Endothelial cell of umbilical vein (primary cell): ENCODE results near the gene SSUH2. TPM values are rescaled to one million over a fixed set of nuclear protein-coding genes. Genes with fewer than 3 reads are reported as not detected.

Source experiments
- BruUV-seq: library from RNA; stranded (reverse); fragments of 400-500 nt; replicated peaks from 2 replicates; lab custom pipeline; 2021; lab: Mats Ljungman, UMichigan
- CTCF ChIA-PET: fragments of 300-600, 350-600 bp; sonication (Branson Sonifier 250); formaldehyde crosslinking; loops from one replicate; lab custom pipeline; 2021; ENCODE audit warnings: antibody characterized with exemption, inconsistent platforms; lab: Charles Lee
- POLR2A ChIA-PET: fragments of 300-600, 350-600 bp; sonication (Branson Sonifier 250); formaldehyde crosslinking; loops from one replicate; lab custom pipeline; 2021; ENCODE audit warnings: antibody characterized with exemption, inconsistent platforms; lab: Charles Lee
- DNase-seq: peaks from one replicate; pipeline ENCODE4 v3.0.0-alpha.2; 2011; ENCODE audit warnings: low read depth, low spot score
- FAIRE-seq: peaks from 2 replicates; lab custom pipeline; 2011; peaks lifted over from hg19 to GRCh38; lab: Jason Lieb, UNC
- H2AFZ ChIP-seq: 2 replicates; pipeline ENCODE4 v1.6.0; 2012; ENCODE audit warnings: low read depth, low read length, control low read depth, inconsistent platforms
- H3K27ac ChIP-seq: 2 replicates; pipeline ENCODE4 v1.5.1; 2011; ENCODE audit warnings: low read depth, mild to moderate bottlenecking, control low read depth, low read length, moderate library complexity; ENCODE audit not compliant: insufficient read depth
- H3K27me3 ChIP-seq, 2 experiments: 2 replicates each; pipeline versions ENCODE4 v1.6.0 to v1.6.1; 2011; ENCODE audit warnings: low read length in 2 of 2, mixed read lengths in 1 of 2; ENCODE audit not compliant: control insufficient read depth in 2 of 2, insufficient read depth in 2 of 2
- H3K36me3 ChIP-seq, 2 experiments: 2 replicates in 1 of 2; 3 replicates in 1 of 2; pipeline ENCODE4 v1.5.1; 2011; ENCODE audit warnings: low read length in 2 of 2, mild to moderate bottlenecking in 1 of 2, moderate library complexity in 1 of 2; ENCODE audit not compliant: control insufficient read depth in 2 of 2, insufficient read depth in 2 of 2; ENCODE audit errors: extremely low read depth in 1 of 2
- H3K4me1 ChIP-seq: 3 replicates; pipeline ENCODE4 v1.5.1; 2011; ENCODE audit warnings: mild to moderate bottlenecking, low read length; ENCODE audit not compliant: control insufficient read depth, insufficient read depth; ENCODE audit errors: extremely low read depth
- H3K4me2 ChIP-seq: 2 replicates; pipeline ENCODE4 v1.6.1; 2011; ENCODE audit warnings: low read length, control low read depth, mixed read lengths; ENCODE audit not compliant: insufficient read depth
- H3K4me3 ChIP-seq, 3 experiments: fragments of 200-600 bp in 1 of 3; sonication (generic), shearing (Covaris generic) in 1 of 3; replicated peaks in 1 of 3; 2 replicates each; pipeline ENCODE4 v1.5.1; 2011 to 2016; ENCODE audit warnings: control low read depth in 3 of 3, low read length in 3 of 3, mild to moderate bottlenecking in 2 of 3, inconsistent platforms in 1 of 3, low read depth in 1 of 3, moderate library complexity in 1 of 3; ENCODE audit not compliant: insufficient read depth in 1 of 3
- H3K79me2 ChIP-seq: 2 replicates; pipeline ENCODE4 v1.6.0; 2012; ENCODE audit warnings: low read length, inconsistent platforms; ENCODE audit not compliant: control insufficient read depth, insufficient read depth
- H3K9ac ChIP-seq: replicated peaks from 2 replicates; pipeline ENCODE3; 2011; ENCODE audit warnings: low read length, control low read depth; ENCODE audit not compliant: insufficient read depth; ENCODE audit errors: extremely low read depth
- H3K9me1 ChIP-seq: replicated peaks from 3 replicates; pipeline ENCODE4 v1.6.0; 2011; ENCODE audit warnings: mild to moderate bottlenecking, low read length; ENCODE audit not compliant: control insufficient read depth, insufficient read depth; ENCODE audit errors: extremely low read depth
- H3K9me3 ChIP-seq: replicated peaks from 2 replicates; pipeline ENCODE4 v1.5.1; 2012; ENCODE audit warnings: low read length, inconsistent platforms; ENCODE audit not compliant: control insufficient read depth, insufficient read depth
- H4K20me1 ChIP-seq: replicated peaks from 2 replicates; pipeline ENCODE3; 2011; ENCODE audit warnings: mild to moderate bottlenecking, low read length; ENCODE audit not compliant: control insufficient read depth, insufficient read depth; ENCODE audit errors: extremely low read depth
- CTCF ChIP-seq, 2 donors: IDR thresholded peaks; 1 replicate in 1 of 2; 2 replicates in 1 of 2; pipeline ENCODE4 v1.5.1; 2011; ENCODE audit warnings: low read length in 2 of 2, mild to moderate bottlenecking in 2 of 2, moderate library complexity in 2 of 2, control low read depth in 1 of 2, inconsistent platforms in 1 of 2, low read depth in 1 of 2; ENCODE audit not compliant: insufficient read depth in 1 of 2; ENCODE audit errors: extremely low read depth in 1 of 2
- EZH2 ChIP-seq: IDR thresholded peaks from 2 replicates; pipeline ENCODE4 v1.6.1; 2012; ENCODE audit warnings: borderline replicate concordance, low read depth, mild to moderate bottlenecking, moderate library complexity, low read length, inconsistent platforms; ENCODE audit not compliant: severe bottlenecking
- FOS ChIP-seq: IDR thresholded peaks from 2 replicates; pipeline ENCODE4 v1.6.1; 2011; ENCODE audit warnings: mild to moderate bottlenecking, low read length, moderate library complexity, borderline replicate concordance; ENCODE audit not compliant: insufficient read depth
- GATA2 ChIP-seq: IDR thresholded peaks from 2 replicates; pipeline ENCODE4 v1.7.0; 2011; ENCODE audit warnings: low read depth, mild to moderate bottlenecking, moderate library complexity, mixed read lengths, low read length; ENCODE audit not compliant: insufficient read length, insufficient read depth
- JUN ChIP-seq: IDR thresholded peaks from 2 replicates; pipeline ENCODE4 v1.6.1; 2011; ENCODE audit warnings: borderline replicate concordance, low read depth; ENCODE audit not compliant: insufficient read length, insufficient read depth
- MAX ChIP-seq: IDR thresholded peaks from 2 replicates; pipeline ENCODE4 v1.6.1; 2011; ENCODE audit not compliant: insufficient read depth, insufficient read length
- MYC ChIP-seq: IDR thresholded peaks from one replicate; pipeline ENCODE4 v1.6.1; 2011; ENCODE audit warnings: mild to moderate bottlenecking, low read depth, low read length
- POLR2A ChIP-seq: IDR thresholded peaks from 2 replicates; pipeline ENCODE4 v1.6.1; 2012; ENCODE audit warnings: low read depth, mild to moderate bottlenecking, control low read depth, low read length
- POLR2AphosphoS5 ChIP-seq: IDR thresholded peaks from 2 replicates; pipeline ENCODE4 v1.6.1; 2012; ENCODE audit warnings: low read depth, mild to moderate bottlenecking, control low read depth, low read length, moderate library complexity; ENCODE audit not compliant: insufficient read depth
- dilution Hi-C: fragments of 300-500 bp; cut with MboI; formaldehyde crosslinking; loops from one replicate; pipeline ENCODE4 v1.15.0; 2019; ENCODE audit warnings: low sequenced_read_pairs; ENCODE audit not compliant: extremely low pct_ligation_motif_present
- intact Hi-C: fragments of 100-400 bp; cut with micrococcal nuclease; formaldehyde crosslinking; loops from one replicate; pipeline ENCODE4 v1.10.0; 2022
- polyA plus RNA-seq, 4 experiments: library from polyadenylated mRNA; depleted of rRNA in 3 of 4; stranded (reverse) in 3 of 4; unstranded in 1 of 4; fragments of >200 nt; gene quantifications; 2 replicates each; pipeline versions ENCODE4 v1.2.1 to v1.2.3, GENCODE V29; 2011 to 2012; ENCODE audit warnings: missing spikeins in 1 of 4
- total RNA-seq: library from RNA; stranded (reverse); gene quantifications from 2 replicates; pipeline ENCODE4 v1.2.3, GENCODE V29; 2021

The SSUH2 gene
- total and polyA plus RNA-seq, 2 donors (not counting 3 experiments of a cell fraction or from before 2014, with no cell fraction given), result 0.44 TPM; not detected in 1

- Histone ChIP-seq H3K36me3 (no peaks in the 10 kb centered on the region), H3K27ac (no peak overlapping the region), H3K4me1 (no peaks in the 10 kb centered on the region), H4K20me1 (no peaks in the 10 kb centered on the region), H3K9me1 (no peaks in the 10 kb centered on the region), H3K4me2 (no peak overlapping the region), H3K9me3 (no peaks in the 10 kb centered on the region), H3K79me2 (no peaks in the 10 kb centered on the region), H3K9ac (no peak overlapping the region), H2AFZ (no peak overlapping the region), H3K4me3 (no peak overlapping the region), H3K27me3 (no peaks in the 10 kb centered on the region)
- BruUV-seq, result no TSS peak
- dilution Hi-C loops, result no loop called here
- ChIA-PET POLR2A (no interaction called here), CTCF (interaction anchor here (1.1 to 1.9 kb wide), 2 partner anchors 32 to 190 kb away, joined by 6 to 7 read pairs; no protein-coding TSS in a partner anchor)
- DNase-seq (peak; percentile 22), FAIRE-seq (no peak)
- TF ChIP-seq FOS (no peak), JUN (no peak), POLR2AphosphoS5 (no peak), POLR2A (no peak), MAX (no peak), EZH2 (no peak), GATA2 (no peak), CTCF (IDR thresholded peaks at IDR 0.05; ENCODE audit: extremely low read depth in 1 of 2, insufficient read depth in 1 of 2, low read depth in 1 of 2, low read length in 2 of 2) (no peak), MYC (no peak)
- intact Hi-C loops, result no loop called here
Measured at GRCh38 chr3:8631661-8632060, 12.9 kb downstream of the SSUH2 start.
